SU-DHL-6 (cell line): Measurements from ENCODE around the gene PPID.

Experiments used
- CTCF ChIP-seq: fragments of 200-600 bp; sonication (generic); IDR thresholded peaks from one replicate; pipeline ENCODE4 v1.5.1; 2017; ENCODE audit warnings: antibody characterized with exemption, mild to moderate bottlenecking, low read length, moderate library complexity; ENCODE audit not compliant: insufficient read depth, poor library complexity, severe bottlenecking
- EZH2phosphoT487 ChIP-seq: fragments of 200-600 bp; sonication (generic), shearing (Covaris generic); conservative IDR thresholded peaks from 2 replicates; pipeline ENCODE4 v1.6.1; 2018; ENCODE audit warnings: mild to moderate bottlenecking, antibody characterized with exemption, low read length, moderate library complexity, mixed read lengths

DNA sequence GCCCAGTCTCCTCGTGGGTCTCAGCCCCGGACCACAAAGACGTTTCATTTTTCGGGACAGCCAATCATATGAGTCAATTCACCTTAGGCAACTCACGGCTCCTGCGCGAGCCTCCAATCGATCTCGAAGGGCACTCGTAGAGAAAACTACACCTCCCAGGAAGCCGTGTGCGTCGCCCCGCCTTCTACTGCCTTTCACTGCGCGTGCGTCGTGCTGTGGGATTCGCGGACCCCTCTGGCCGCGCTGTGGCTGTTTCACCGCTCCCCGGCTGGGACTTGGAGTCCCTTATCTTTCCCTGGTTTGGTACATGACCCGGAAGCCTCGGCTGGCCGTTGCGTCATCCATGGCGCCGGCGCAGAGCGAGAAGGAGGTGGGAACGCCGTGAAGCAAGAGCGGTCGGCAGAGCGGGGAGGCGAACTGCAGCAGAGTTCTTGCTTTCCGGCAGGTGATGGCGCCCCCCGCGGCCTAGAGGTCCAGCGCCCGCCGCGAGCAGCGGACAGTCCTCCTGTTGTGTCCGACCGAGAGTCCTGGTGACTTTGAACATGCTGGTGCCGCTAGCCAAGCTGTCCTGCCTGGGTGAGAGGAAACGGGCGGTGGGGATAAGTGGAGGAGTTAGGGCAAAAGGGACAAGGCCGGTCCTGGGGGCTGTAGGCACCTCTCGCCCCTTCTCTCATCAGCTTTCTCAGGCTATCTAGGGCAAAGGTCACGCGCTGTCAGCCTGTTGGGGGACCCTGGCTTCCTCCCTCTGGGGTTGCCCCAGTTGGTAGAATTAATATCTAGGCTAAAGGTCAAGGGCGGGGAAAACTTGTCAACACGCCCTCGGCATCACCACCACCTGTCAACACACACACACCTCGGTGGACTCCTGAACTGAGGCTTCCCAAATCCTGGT, 51.0 kb downstream of the PPID start, which contains the start of gene ETFDH:
- peak; percentile 83 for TF ChIP-seq CTCF
- no peak for TF ChIP-seq EZH2phosphoT487
